HG02623 (cell line): ENCODE measurements around the gene IL9R.
"Not testable (repeated sequence)": the region's sequence is repeated elsewhere in the genome, so short reads cannot be mapped to it uniquely, and the experiment has no call there.

Experiments
- ATAC-seq: cut with Tn5 transposase; IDR thresholded peaks from one replicate; pipeline ENCODE4 v1.9.1; 2021; ENCODE audit warnings: moderate library complexity; ENCODE audit not compliant: unreplicated experiment

IL9R gene

GRCh38 chrX:156029296-156029695 lies 31.8 kb downstream of the IL9R start:
- not testable (repeated sequence) for ATAC-seq

DNA sequence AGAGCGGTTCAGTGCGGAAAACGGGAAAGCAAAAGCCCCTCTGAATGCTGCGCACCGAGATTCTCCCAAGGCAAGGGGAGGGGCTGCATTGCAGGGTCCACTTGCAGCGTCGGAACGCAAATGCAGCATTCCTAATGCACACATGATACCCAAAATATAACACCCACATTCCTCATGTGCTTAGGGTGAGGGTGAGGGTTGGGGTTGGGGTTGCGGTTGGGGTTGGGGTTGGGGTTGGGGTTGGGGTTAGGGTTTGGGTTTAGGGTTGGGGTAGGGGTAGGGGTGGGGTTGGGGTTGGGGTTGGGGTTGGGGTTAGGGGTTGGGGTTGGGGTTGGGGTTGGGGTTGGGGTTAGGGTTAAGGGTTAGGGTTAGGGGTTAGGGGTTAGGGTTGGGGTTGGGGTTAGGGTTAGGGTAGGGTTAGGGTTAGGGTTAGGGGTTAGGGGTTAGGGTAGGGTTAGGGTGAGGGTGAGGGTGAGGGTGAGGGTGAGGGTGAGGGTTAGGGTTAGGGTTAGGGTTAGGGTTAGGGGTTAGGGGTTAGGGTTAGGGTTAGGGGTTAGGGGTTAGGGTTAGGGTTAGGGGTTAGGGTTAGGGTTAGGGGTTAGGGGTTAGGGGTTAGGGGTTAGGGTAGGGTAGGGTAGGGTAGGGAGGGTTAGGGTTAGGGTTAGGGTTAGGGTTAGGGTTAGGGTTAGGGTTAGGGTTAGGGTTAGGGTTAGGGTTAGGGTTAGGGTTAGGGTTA lies 32.4 kb downstream of the IL9R start:
- ATAC-seq = not testable (repeated sequence)

- ATAC-seq = not testable (repeated sequence)
Measured at GRCh38 chrX:156030474-156030873, 33.0 kb downstream of the IL9R start.
